ENCODE results near the gene GRIP1. TPM values are rescaled to one million over a fixed set of nuclear protein-coding genes. Genes with fewer than 3 reads are reported as not detected.

GRIP1 gene
- total RNA-seq, 1 donor, result under 0.01 TPM

DNA sequence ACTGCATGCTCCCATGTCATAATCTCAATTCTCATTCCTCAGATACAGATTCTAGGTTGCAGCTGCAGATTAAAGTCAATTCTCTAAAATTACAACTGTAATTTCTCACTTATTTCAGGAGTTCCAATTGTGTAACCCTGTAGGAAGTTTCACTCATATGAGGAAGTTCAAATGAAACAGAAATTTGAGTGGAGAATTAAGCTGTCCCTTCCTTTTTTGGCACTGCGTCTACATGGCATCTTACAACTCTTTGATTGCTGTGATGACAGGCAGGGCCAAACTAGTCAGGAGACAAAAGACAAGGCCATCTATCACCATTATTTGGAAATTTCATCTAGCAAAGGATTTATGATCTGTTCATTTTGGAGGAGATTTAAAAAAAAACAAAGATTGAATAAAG lies 13.3 kb upstream of the GRIP1 start:
- H3K36me3 ChIP-seq (ENCODE audit: insufficient read depth, low read length), result no peaks in the 10 kb centered on the region
- H3K27ac ChIP-seq (ENCODE audit: low read depth, low read length), result no peak overlapping the region
- TF ChIP-seq, protein P1, sequence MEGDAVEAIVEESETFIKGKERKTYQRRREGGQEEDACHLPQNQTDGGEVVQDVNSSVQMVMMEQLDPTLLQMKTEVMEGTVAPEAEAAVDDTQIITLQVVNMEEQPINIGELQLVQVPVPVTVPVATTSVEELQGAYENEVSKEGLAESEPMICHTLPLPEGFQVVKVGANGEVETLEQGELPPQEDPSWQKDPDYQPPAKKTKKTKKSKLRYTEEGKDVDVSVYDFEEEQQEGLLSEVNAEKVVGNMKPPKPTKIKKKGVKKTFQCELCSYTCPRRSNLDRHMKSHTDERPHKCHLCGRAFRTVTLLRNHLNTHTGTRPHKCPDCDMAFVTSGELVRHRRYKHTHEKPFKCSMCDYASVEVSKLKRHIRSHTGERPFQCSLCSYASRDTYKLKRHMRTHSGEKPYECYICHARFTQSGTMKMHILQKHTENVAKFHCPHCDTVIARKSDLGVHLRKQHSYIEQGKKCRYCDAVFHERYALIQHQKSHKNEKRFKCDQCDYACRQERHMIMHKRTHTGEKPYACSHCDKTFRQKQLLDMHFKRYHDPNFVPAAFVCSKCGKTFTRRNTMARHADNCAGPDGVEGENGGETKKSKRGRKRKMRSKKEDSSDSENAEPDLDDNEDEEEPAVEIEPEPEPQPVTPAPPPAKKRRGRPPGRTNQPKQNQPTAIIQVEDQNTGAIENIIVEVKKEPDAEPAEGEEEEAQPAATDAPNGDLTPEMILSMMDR (IDR thresholded peaks at IDR 0.05; ENCODE audit: extremely low read depth, low read depth, low read length), result no peak
- DNase-seq (ENCODE audit: insufficient read length, low spot score, missing footprints), result no peak
- no peak overlapping the region for H2AFZ ChIP-seq (ENCODE audit: low read length)
- H4K20me1 ChIP-seq (ENCODE audit: insufficient read depth, low read length), result no peaks in the 10 kb centered on the region
- H3K4me2 ChIP-seq (ENCODE audit: insufficient read depth, low read length), result no peak overlapping the region
- H3K9me3 ChIP-seq (ENCODE audit: low read depth, low read length), result no peaks in the 10 kb centered on the region
- H3K79me2 ChIP-seq (ENCODE audit: insufficient read depth, low read length), result no peaks in the 10 kb centered on the region
- no peaks in the 10 kb centered on the region for H3K4me1 ChIP-seq (ENCODE audit: insufficient read depth, low read length)
- peaks cover 3% of the 10 kb centered on the region for H3K27me3 ChIP-seq (ENCODE audit: insufficient read depth, low read length)
- no peak overlapping the region for H3K4me3 ChIP-seq (ENCODE audit: insufficient read depth, low read length)

DNA sequence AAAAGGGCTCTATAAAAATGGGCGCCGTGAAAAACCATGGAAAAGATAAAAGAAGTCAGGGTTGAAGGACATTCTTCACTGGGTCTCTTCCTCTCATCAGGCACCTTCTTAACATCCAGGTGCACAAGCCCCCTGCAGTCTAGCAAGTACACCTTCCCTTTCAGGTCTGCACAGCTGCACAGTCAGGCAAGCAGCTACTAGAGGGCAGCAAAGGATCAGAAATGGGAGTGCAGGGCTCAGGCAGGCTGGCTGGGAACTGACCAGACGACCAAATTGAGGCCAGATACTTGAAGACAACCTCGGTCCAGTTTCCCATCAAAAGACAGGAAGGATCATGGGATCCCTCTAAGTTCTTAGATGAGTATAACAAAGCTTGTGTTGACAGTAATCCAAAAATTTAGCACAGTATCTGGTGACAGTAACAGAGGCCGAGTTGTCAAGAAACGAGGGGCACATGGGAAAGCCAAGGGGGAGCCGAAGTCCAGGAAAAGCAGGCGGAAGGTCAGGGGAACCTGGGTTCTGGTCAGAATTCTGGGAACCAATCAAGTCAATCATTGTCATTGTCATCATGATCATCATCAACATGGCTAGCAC lies 10.1 kb upstream of the GRIP1 start:
- H4K20me1 ChIP-seq (ENCODE audit: insufficient read depth, low read length), result no peaks in the 10 kb centered on the region
- no peak for DNase-seq (ENCODE audit: insufficient read length, low spot score, missing footprints)
- no peak overlapping the region for H2AFZ ChIP-seq (ENCODE audit: low read length)
- H3K79me2 ChIP-seq (ENCODE audit: insufficient read depth, low read length), result no peaks in the 10 kb centered on the region
- H3K36me3 ChIP-seq (ENCODE audit: insufficient read depth, low read length), result no peaks in the 10 kb centered on the region
- H3K4me1 ChIP-seq (ENCODE audit: insufficient read depth, low read length), result no peaks in the 10 kb centered on the region
- H3K27ac ChIP-seq (ENCODE audit: low read depth, low read length), result no peak overlapping the region
- no peaks in the 10 kb centered on the region for H3K9me3 ChIP-seq (ENCODE audit: low read depth, low read length)
- no peak overlapping the region for H3K4me2 ChIP-seq (ENCODE audit: insufficient read depth, low read length)
- peaks cover 7% of the 10 kb centered on the region for H3K27me3 ChIP-seq (ENCODE audit: insufficient read depth, low read length)
- H3K4me3 ChIP-seq (ENCODE audit: insufficient read depth, low read length), result no peak overlapping the region
- TF ChIP-seq, protein P1 (IDR thresholded peaks at IDR 0.05; ENCODE audit: extremely low read depth, low read depth, low read length), result peak; percentile 45

DNA sequence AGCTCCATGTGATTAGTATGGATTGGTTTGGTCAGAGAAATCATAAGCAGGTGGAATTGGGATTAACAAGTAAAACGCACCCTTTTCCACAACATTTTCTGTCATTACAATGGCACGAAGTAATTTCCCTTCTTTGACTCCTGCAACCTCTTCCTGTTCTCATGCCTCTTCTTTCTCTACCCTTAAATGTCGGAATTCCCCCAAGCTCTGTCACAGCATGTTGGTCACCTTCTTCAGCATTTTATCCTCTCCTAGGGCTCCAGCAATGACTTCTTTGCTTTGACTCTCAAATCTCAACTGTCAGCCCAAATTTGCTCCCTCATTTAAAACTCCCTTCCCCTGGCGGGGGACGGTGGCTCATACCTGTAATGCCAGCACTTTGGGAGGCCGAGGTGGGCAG lies 5.3 kb upstream of the GRIP1 start:
- Histone ChIP-seq H3K27me3 (ENCODE audit: insufficient read depth, low read length) (peaks cover 10% of the 10 kb centered on the region), H3K36me3 (ENCODE audit: insufficient read depth, low read length) (no peaks in the 10 kb centered on the region), H3K27ac (ENCODE audit: low read depth, low read length) (no peak overlapping the region), H3K4me2 (ENCODE audit: insufficient read depth, low read length) (no peak overlapping the region), H2AFZ (ENCODE audit: low read length) (no peak overlapping the region), H4K20me1 (ENCODE audit: insufficient read depth, low read length) (no peaks in the 10 kb centered on the region), H3K9me3 (ENCODE audit: low read depth, low read length) (no peaks in the 10 kb centered on the region), H3K4me1 (ENCODE audit: insufficient read depth, low read length) (no peaks in the 10 kb centered on the region), H3K4me3 (ENCODE audit: insufficient read depth, low read length) (no peak overlapping the region), H3K79me2 (ENCODE audit: insufficient read depth, low read length) (no peaks in the 10 kb centered on the region)
- no peak for DNase-seq (ENCODE audit: insufficient read length, low spot score, missing footprints)
- TF ChIP-seq, protein P1 (IDR thresholded peaks at IDR 0.05; ENCODE audit: extremely low read depth, low read depth, low read length), result no peak

DNA sequence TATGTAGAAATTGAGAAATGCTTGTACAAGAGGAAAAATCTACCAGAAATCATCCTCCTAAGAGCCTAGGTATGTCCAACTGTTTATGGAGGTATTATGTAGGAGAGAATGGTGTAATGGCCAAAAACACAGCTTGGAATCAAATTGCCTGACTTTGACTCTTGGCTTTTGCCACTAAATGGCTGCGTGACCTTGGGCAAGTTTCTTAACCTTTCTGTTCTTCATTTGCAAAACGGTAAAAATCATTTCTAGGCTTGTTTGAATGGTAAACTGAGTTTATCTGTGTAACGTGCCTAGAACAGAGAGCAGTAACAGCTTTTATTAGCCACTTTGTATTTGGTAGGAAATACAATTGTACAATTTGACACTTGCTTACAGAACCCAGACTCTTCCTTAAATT lies 4.9 kb upstream of the GRIP1 start:
- H3K79me2 ChIP-seq (ENCODE audit: insufficient read depth, low read length), result no peaks in the 10 kb centered on the region
- H3K36me3 ChIP-seq (ENCODE audit: insufficient read depth, low read length), result no peaks in the 10 kb centered on the region

More for the DNA sequence above, 4.9 kb upstream of the GRIP1 start:
- Histone ChIP-seq H4K20me1 (ENCODE audit: insufficient read depth, low read length) (no peaks in the 10 kb centered on the region), H3K27me3 (ENCODE audit: insufficient read depth, low read length) (peaks cover 14% of the 10 kb centered on the region), H3K4me2 (ENCODE audit: insufficient read depth, low read length) (no peak overlapping the region), H3K4me1 (ENCODE audit: insufficient read depth, low read length) (no peaks in the 10 kb centered on the region), H2AFZ (ENCODE audit: low read length) (no peak overlapping the region), H3K27ac (ENCODE audit: low read depth, low read length) (no peak overlapping the region), H3K9me3 (ENCODE audit: low read depth, low read length) (no peaks in the 10 kb centered on the region), H3K4me3 (ENCODE audit: insufficient read depth, low read length) (no peak overlapping the region)
- TF ChIP-seq, protein P1 (IDR thresholded peaks at IDR 0.05; ENCODE audit: extremely low read depth, low read depth, low read length), result no peak
- no peak for DNase-seq (ENCODE audit: insufficient read length, low spot score, missing footprints)
